ENCODE data around the gene PNKP.

DNA sequence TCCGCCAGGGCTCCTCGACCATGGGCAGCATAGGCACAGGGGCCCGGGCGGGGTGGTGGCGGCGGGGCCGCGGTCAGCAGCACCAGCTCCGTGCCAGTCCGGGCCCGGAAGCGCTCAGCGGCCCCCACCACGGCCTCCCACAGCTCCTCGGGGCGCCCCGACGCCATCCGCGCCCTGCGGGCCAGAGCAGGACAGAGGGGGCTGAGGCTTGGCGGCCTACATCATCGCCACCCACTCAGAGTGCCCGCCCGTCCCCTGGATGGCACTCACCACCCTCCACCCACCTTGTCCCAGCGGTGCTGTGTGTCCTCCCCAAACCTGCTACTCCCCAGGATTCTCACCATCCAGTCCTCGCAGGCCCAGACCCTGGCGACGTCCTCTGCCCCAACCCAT, 5.7 kb upstream of the PNKP start:
- TF ChIP-seq, protein P1, sequence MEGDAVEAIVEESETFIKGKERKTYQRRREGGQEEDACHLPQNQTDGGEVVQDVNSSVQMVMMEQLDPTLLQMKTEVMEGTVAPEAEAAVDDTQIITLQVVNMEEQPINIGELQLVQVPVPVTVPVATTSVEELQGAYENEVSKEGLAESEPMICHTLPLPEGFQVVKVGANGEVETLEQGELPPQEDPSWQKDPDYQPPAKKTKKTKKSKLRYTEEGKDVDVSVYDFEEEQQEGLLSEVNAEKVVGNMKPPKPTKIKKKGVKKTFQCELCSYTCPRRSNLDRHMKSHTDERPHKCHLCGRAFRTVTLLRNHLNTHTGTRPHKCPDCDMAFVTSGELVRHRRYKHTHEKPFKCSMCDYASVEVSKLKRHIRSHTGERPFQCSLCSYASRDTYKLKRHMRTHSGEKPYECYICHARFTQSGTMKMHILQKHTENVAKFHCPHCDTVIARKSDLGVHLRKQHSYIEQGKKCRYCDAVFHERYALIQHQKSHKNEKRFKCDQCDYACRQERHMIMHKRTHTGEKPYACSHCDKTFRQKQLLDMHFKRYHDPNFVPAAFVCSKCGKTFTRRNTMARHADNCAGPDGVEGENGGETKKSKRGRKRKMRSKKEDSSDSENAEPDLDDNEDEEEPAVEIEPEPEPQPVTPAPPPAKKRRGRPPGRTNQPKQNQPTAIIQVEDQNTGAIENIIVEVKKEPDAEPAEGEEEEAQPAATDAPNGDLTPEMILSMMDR (conservative IDR thresholded peaks at IDR 0.05 in 1 of 2, IDR thresholded peaks at IDR 0.05 in 1 of 2; ENCODE audit: extremely low read depth in 1 of 2, insufficient read depth in 1 of 2, low read depth in 1 of 2, low read length in 2 of 2), result no peak
- no peak for TF ChIP-seq EZH2 (IDR thresholded peaks at IDR 0.05; ENCODE audit: borderline replicate concordance, low read length)
